HepG2 (cell line): ENCODE measurements around the gene AGTRAP. TPM values are rescaled to one million over a fixed set of nuclear protein-coding genes. Genes with fewer than 3 reads are reported as not detected.

Source experiments
- ATAC-seq: fragments of 200-7000 bp; cut with Tn5 transposase; 3 replicates; pipeline ENCODE4 v1.9.1; 2020; ENCODE audit warnings: mild to moderate bottlenecking, moderate library complexity
- BruUV-seq: library from RNA; stranded (reverse); fragments of 400-500 nt; replicated peaks from 2 replicates; lab custom pipeline; 2021; lab: Mats Ljungman, UMichigan
- CTCF ChIA-PET: fragments of 300-600 bp; formaldehyde crosslinking; extraction: SDS; loops from one replicate; lab custom pipeline; 2021; ENCODE audit warnings: low total read pairs, inconsistent platforms, low intra/inter-chr PET ratio; lab: Yijun Ruan, JAX
- POLR2A ChIA-PET: fragments of 350-600 bp; sonication (Branson Sonifier 250); formaldehyde crosslinking; loops from one replicate; lab custom pipeline; 2020; ENCODE audit warnings: antibody characterized with exemption, inconsistent platforms; lab: Yijun Ruan, JAX
- DNase-seq: peaks from one replicate; pipeline ENCODE4 v3.0.0-alpha.2; 2015; ENCODE audit warnings: low spot score
- FAIRE-seq: peaks from 3 replicates; lab custom pipeline; 2011; peaks lifted over from hg19 to GRCh38; lab: Jason Lieb, UNC
- H2AFZ ChIP-seq: one replicate; pipeline ENCODE4 v1.6.1; 2011; ENCODE audit warnings: low read length, inconsistent platforms
- H3K27ac ChIP-seq: fragments of 300-600 bp; 3 replicates; pipeline ENCODE4 v1.8.0; 2011; ENCODE audit warnings: mixed run types, mild to moderate bottlenecking, mixed read lengths, low read length, inconsistent platforms; ENCODE audit not compliant: insufficient read depth; ENCODE audit errors: extremely low read length
- H3K27me3 ChIP-seq, 2 experiments: fragments of 200-600 bp in 1 of 2; 2 replicates in 1 of 2; 3 replicates in 1 of 2; pipeline versions ENCODE4 v1.6.0 to v1.8.0; 2011; ENCODE audit warnings: low read length in 2 of 2, mild to moderate bottlenecking in 2 of 2, moderate library complexity in 2 of 2, inconsistent platforms in 1 of 2; ENCODE audit not compliant: insufficient read depth in 2 of 2, control insufficient read depth in 1 of 2
- H3K36me3 ChIP-seq, 2 experiments: fragments of 200-600 bp in 1 of 2; replicated peaks in 1 of 2; 2 replicates in 1 of 2; 3 replicates in 1 of 2; pipeline versions ENCODE4 v1.5.1 to v1.8.0; 2011; ENCODE audit warnings: low read length in 2 of 2, inconsistent platforms in 1 of 2; ENCODE audit not compliant: insufficient read depth in 2 of 2, control insufficient read depth in 1 of 2
- H3K4me1 ChIP-seq: 2 replicates; pipeline ENCODE4 v1.5.1; 2012; ENCODE audit warnings: low read length, inconsistent platforms; ENCODE audit not compliant: insufficient read depth
- H3K4me2 ChIP-seq: 2 replicates; pipeline ENCODE4 v1.6.0; 2011; ENCODE audit warnings: low read depth, low read length, inconsistent platforms
- H3K4me3 ChIP-seq, 3 experiments: fragments of 200-600 bp in 1 of 3; sonication (generic), shearing (Covaris generic) in 1 of 3; replicated peaks in 1 of 3; 2 replicates each; pipeline ENCODE4 v1.5.1; 2011 to 2016; ENCODE audit warnings: low read length in 3 of 3, inconsistent platforms in 2 of 3, low read depth in 2 of 3, mild to moderate bottlenecking in 2 of 3, control low read depth in 1 of 3, mixed read lengths in 1 of 3; ENCODE audit not compliant: insufficient read depth in 1 of 3
- H3K79me2 ChIP-seq: one replicate; pipeline ENCODE4 v1.6.1; 2011; ENCODE audit warnings: low read length, inconsistent platforms; ENCODE audit not compliant: insufficient read depth
- H3K9ac ChIP-seq: 2 replicates; pipeline ENCODE4 v1.6.0; 2011; ENCODE audit warnings: mild to moderate bottlenecking, low read depth, low read length, inconsistent platforms; ENCODE audit not compliant: insufficient read depth
- H3K9me3 ChIP-seq: 2 replicates; pipeline ENCODE4 v1.5.1; 2012; ENCODE audit warnings: mild to moderate bottlenecking, low read length
- H4K20me1 ChIP-seq: 2 replicates; pipeline ENCODE4 v1.6.0; 2011; ENCODE audit warnings: inconsistent platforms, mild to moderate bottlenecking, low read length, moderate library complexity; ENCODE audit not compliant: insufficient read depth
- HHEX ChIP-seq: IDR thresholded peaks from 2 replicates; pipeline ENCODE4 v1.6.1; 2016; ENCODE audit warnings: control low read depth
- NCOA1 ChIP-seq: sonication (generic); formaldehyde crosslinking; IDR thresholded peaks from 2 replicates; pipeline ENCODE4 v1.9.0; 2021; ENCODE audit warnings: missing genetic modification reagents
- NCOA2 ChIP-seq: sonication (generic); formaldehyde crosslinking; IDR thresholded peaks from 2 replicates; pipeline ENCODE4 v1.8.0; 2022; ENCODE audit warnings: inconsistent platforms
- RNF2 ChIP-seq: fragments of 450-650 bp; conservative IDR thresholded peaks from 2 replicates; pipeline ENCODE4 v1.6.1; 2016; ENCODE audit warnings: low read depth
- SAP130 ChIP-seq: IDR thresholded peaks from 2 replicates; pipeline ENCODE4 v1.6.1; 2016; ENCODE audit warnings: low read depth
- TCF7L2 ChIP-seq: IDR thresholded peaks from 2 replicates; pipeline ENCODE4 v1.6.1; 2011; ENCODE audit warnings: mild to moderate bottlenecking, low read depth, low read length, moderate library complexity
- XRCC5 ChIP-seq: fragments of 200-400 bp; formaldehyde crosslinking; optimal IDR thresholded peaks from 2 replicates; pipeline ENCODE3; 2017; ENCODE audit warnings: mild to moderate bottlenecking, low read length
- ZNF10 ChIP-seq: sonication (generic); formaldehyde crosslinking; IDR thresholded peaks from 2 replicates; pipeline ENCODE4 v1.4.0; 2020; ENCODE audit warnings: mild to moderate bottlenecking, low read depth, missing genetic modification reagents, borderline replicate concordance
- ZNF282 ChIP-seq: fragments of 450-650 bp; IDR thresholded peaks from 2 replicates; pipeline ENCODE4 v1.6.1; 2018; ENCODE audit not compliant: partially characterized antibody
- ZNF557 ChIP-seq: sonication (generic); formaldehyde crosslinking; IDR thresholded peaks from 2 replicates; pipeline ENCODE4 v1.4.0; 2020; ENCODE audit warnings: missing genetic modification reagents
- ZNF713 ChIP-seq: sonication (generic); formaldehyde crosslinking; IDR thresholded peaks from 2 replicates; pipeline ENCODE4 v1.4.0; 2020; ENCODE audit warnings: mild to moderate bottlenecking, missing genetic modification reagents
- WGBS: methylation state at CpG from one replicate; pipeline ENCODE4 v1.1.6; 2017; ENCODE audit warnings: low lambda C conversion rate; 5-methylcytosine and 5-hydroxymethylcytosine counted together
- in situ Hi-C: cut with HindIII; loops from 2 replicates; pipeline ENCODE4 v1.10.0; 2017; ENCODE audit warnings: low pct_unique_long_range_greater_than_20kb; ENCODE audit not compliant: extremely low pct_ligation_motif_present
- intact Hi-C: fragments of 100-400 bp; cut with micrococcal nuclease; formaldehyde crosslinking; loops from one replicate; pipeline ENCODE4 v1.10.0; 2022; ENCODE audit not compliant: unreplicated experiment
- polyA plus RNA-seq, 8 experiments: library from polyadenylated mRNA; depleted of rRNA in 3 of 8; stranded (reverse) in 7 of 8; unstranded in 1 of 8; fragments of >200 nt; fragmentation: Illumina TruSeq in 4 of 8; extraction: Trizol in 4 of 8; gene quantifications; 2 replicates each; pipeline versions ENCODE4 v1.2.1 to v1.2.3, GENCODE V29; 2011 to 2016; ENCODE audit warnings: low read depth in 4 of 8, missing spikeins in 1 of 8, mixed read lengths in 1 of 8; ENCODE audit not compliant: insufficient read depth in 1 of 8
- total RNA-seq, 5 experiments: library from RNA; depleted of rRNA; stranded (reverse); fragments of >200 nt; fragmentation: Illumina TruSeq; extraction: Trizol; gene quantifications; 2 replicates each; pipeline ENCODE4 v1.2.3, GENCODE V29; 2016; ENCODE audit warnings: low read depth in 1 of 5
- TF ChIP-seq, protein P1 (sequence below): sonication (generic); formaldehyde crosslinking; IDR thresholded peaks from 2 replicates; pipeline ENCODE4 v1.5.0; 2020; ENCODE audit warnings: mild to moderate bottlenecking, low read depth, missing genetic modification reagents, borderline replicate concordance
- TF ChIP-seq, protein P2 (sequence below): fragments of 450-650 bp; IDR thresholded peaks from 2 replicates; pipeline ENCODE4 v1.6.1; 2016
- TF ChIP-seq, protein P3 (sequence below): sonication (generic); formaldehyde crosslinking; IDR thresholded peaks from 2 replicates; pipeline ENCODE4 v1.4.0; 2020; ENCODE audit warnings: low read depth, mild to moderate bottlenecking, missing genetic modification reagents
- TF ChIP-seq, protein P4 (sequence below), 2 experiments: sonication (generic) in 1 of 2; formaldehyde crosslinking in 1 of 2; IDR thresholded peaks; 2 replicates each; pipeline versions ENCODE4 v1.4.0 to v1.6.1; 2018 to 2020; ENCODE audit warnings: missing genetic modification reagents in 2 of 2, borderline replicate concordance in 1 of 2, low read depth in 1 of 2, mild to moderate bottlenecking in 1 of 2, missing biosample characterization in 1 of 2

Gene AGTRAP
- total and polyA plus RNA-seq, 2 of the 13 experiments (the other 11 are each of a cell fraction or from before 2014, with no cell fraction given), result 28.3 to 32.0 TPM

DNA sequence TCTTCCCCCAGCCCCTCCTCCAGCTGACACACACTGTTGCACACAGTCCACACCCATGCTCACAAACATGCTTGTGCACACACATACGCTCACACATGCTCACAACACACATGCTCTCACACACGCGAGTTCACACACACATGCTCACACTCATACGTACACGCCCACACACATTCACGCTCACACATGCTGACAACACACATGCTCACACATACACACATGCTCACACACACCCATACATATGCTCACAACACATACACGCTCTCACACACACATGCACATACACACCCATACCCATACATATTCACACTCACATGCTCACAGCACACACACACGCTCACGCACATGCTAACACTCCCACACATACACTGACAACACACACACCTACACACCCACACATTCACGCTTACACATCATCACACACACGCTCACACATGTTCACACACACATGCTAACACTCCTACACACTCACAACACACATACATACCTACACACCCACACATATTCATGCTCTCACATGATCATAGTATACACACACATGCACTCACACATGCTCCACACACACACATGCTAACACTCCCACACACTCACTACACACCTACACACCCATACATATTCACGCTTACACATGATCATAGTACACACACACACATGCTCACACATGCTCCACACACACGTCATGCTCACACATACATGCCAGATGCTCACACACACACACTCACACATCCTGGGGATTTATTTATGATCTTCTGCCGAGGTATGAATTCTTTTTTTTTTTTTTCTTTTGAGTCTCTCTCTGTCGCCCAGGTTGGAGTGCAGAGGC lies 33.7 kb upstream of the AGTRAP start (continued):
- TF ChIP-seq, protein P1, sequence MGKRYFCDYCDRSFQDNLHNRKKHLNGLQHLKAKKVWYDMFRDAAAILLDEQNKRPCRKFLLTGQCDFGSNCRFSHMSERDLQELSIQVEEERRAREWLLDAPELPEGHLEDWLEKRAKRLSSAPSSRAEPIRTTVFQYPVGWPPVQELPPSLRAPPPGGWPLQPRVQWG, result no peak
- TF ChIP-seq NCOA2 (CRISPR knock-in tag) (no peak), RNF2 (no peak), ZNF282 (peak; percentile 20), ZNF557 (CRISPR knock-in tag) (no peak)
- TF ChIP-seq, protein P2, sequence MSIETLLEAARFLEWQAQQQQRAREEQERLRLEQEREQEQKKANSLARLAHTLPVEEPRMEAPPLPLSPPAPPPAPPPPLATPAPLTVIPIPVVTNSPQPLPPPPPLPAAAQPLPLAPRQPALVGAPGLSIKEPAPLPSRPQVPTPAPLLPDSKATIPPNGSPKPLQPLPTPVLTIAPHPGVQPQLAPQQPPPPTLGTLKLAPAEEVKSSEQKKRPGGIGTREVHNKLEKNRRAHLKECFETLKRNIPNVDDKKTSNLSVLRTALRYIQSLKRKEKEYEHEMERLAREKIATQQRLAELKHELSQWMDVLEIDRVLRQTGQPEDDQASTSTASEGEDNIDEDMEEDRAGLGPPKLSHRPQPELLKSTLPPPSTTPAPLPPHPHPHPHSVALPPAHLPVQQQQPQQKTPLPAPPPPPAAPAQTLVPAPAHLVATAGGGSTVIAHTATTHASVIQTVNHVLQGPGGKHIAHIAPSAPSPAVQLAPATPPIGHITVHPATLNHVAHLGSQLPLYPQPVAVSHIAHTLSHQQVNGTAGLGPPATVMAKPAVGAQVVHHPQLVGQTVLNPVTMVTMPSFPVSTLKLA, result peak; percentile 89
- TF ChIP-seq, protein P3, sequence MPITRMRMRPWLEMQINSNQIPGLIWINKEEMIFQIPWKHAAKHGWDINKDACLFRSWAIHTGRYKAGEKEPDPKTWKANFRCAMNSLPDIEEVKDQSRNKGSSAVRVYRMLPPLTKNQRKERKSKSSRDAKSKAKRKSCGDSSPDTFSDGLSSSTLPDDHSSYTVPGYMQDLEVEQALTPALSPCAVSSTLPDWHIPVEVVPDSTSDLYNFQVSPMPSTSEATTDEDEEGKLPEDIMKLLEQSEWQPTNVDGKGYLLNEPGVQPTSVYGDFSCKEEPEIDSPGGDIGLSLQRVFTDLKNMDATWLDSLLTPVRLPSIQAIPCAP (CRISPR knock-in tag), result no peak

DNA sequence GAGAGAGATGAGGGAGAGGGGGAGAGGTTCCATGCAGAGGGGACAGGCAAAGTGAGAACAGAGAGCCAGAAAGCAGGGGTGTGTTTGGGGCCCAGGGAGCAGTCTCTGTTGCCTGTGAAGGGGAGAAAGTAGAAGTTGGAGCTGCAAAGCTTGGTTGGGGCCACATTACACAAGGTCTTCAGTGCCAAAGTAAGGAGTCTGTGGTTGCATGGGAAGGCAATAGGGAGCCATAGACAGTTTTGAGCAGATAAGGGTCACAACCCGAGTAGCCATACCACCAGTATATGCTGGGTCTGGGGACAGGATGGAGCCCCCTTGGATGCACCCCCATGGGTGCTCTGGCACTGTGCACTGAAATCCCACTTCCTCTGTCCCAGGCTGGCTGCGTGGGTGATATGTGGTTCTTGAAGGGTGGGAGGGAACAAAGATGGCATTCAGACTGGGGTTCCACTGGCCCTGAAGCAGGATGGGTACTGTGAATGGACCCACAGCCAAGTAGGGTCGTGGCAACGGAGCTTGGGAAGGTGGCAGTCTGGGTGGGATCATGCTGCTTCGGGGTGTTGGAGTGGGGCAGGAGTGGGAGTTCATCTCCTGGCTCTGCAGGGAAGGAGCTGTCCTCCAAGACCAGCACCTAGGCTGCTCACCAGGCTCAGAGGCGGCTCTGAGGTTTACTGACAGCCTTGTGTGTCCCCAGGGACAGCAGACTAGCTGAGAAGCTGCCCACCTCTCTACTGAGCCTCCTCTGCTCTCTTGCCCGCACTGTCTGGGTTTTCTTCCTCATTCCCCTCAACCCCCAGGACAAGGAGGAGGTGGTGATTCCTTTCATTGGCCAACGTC lies 32.4 kb upstream of the AGTRAP start:
- no peaks in the 10 kb centered on the region for H3K9me3 ChIP-seq
- DNase-seq (no peak), ATAC-seq (no peak), FAIRE-seq (no peak)
- H3K4me1 ChIP-seq, result peaks cover 13% of the 10 kb centered on the region
- H3K9ac ChIP-seq, result no peak overlapping the region
- POLR2A ChIA-PET, result no interaction called here
- H3K36me3 ChIP-seq, result no peaks in the 10 kb centered on the region
- no peak overlapping the region for H3K4me3 ChIP-seq
- no peak overlapping the region for H2AFZ ChIP-seq
- H3K27ac ChIP-seq, result no peak overlapping the region
- no TSS peak for BruUV-seq
- intact Hi-C loops, result no loop called here
- peaks cover 18 to 68% of the 10 kb centered on the region in 2 experiments for H3K27me3 ChIP-seq
- 25% methylated on average over 6 of the region's 8 CpGs for WGBS
- no peaks in the 10 kb centered on the region for H3K79me2 ChIP-seq
- CTCF ChIA-PET, result no interaction called here
- H4K20me1 ChIP-seq, result no peaks in the 10 kb centered on the region
- H3K4me2 ChIP-seq, result no peak overlapping the region
- TF ChIP-seq ZNF10 (CRISPR knock-in tag), result no peak
- TF ChIP-seq, protein P4, sequence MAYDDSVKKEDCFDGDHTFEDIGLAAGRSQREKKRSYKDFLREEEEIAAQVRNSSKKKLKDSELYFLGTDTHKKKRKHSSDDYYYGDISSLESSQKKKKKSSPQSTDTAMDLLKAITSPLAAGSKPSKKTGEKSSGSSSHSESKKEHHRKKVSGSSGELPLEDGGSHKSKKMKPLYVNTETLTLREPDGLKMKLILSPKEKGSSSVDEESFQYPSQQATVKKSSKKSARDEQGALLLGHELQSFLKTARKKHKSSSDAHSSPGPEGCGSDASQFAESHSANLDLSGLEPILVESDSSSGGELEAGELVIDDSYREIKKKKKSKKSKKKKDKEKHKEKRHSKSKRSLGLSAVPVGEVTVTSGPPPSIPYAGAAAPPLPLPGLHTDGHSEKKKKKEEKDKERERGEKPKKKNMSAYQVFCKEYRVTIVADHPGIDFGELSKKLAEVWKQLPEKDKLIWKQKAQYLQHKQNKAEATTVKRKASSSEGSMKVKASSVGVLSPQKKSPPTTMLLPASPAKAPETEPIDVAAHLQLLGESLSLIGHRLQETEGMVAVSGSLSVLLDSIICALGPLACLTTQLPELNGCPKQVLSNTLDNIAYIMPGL (CRISPR knock-in tag; IDR thresholded peaks at IDR 0.05; ENCODE audit: borderline replicate concordance in 1 of 2, low read depth in 1 of 2), result no peak
- no peak for TF ChIP-seq ZNF713 (CRISPR knock-in tag)
- no peak for TF ChIP-seq HHEX
- no peak for TF ChIP-seq SAP130 (CRISPR knock-in tag)
- TF ChIP-seq TCF7L2, result no peak
- no peak for TF ChIP-seq NCOA1 (CRISPR knock-in tag)
- no peak for TF ChIP-seq XRCC5
- in situ Hi-C loops, result no loop called here
